NCI-H446 treated with DMSO at 0.1 percent for 48 hours (cell line): Measurements from ENCODE around the gene AGAP1.

ENCODE experiments used
- DNase-seq: peaks from one replicate; lab custom pipeline; 2025; lab: John Stamatoyannopoulos, UW

AGAP1 gene

GRCh38 chr2:235811446-235812184 is 317.8 kb downstream of the AGAP1 start:
- no peak for DNase-seq

GRCh38 chr2:235812185-235812665 is 318.4 kb downstream of the AGAP1 start:
- DNase-seq, result no peak

GRCh38 chr2:235813398-235813797 is 319.6 kb downstream of the AGAP1 start:
- DNase-seq, result no peak

GRCh38 chr2:235820571-235820970 is 326.7 kb downstream of the AGAP1 start:
- no peak for DNase-seq

- DNase-seq, result no peak
These were observed 330.5 kb downstream of the AGAP1 start for GRCh38 chr2:235824331-235824730.

- no peak for DNase-seq
These were observed 332.1 kb downstream of the AGAP1 start for GRCh38 chr2:235825946-235826345.

GRCh38 chr2:235826826-235827225 is 333.0 kb downstream of the AGAP1 start:
- DNase-seq, result no peak

- DNase-seq, result no peak
These were observed 333.7 kb downstream of the AGAP1 start for GRCh38 chr2:235827585-235827992.

- no peak for DNase-seq
These were observed 335.9 kb downstream of the AGAP1 start for GRCh38 chr2:235829726-235830125.

GRCh38 chr2:235831755-235832154 is 337.9 kb downstream of the AGAP1 start:
- no peak for DNase-seq

GRCh38 chr2:235832941-235833340 is 339.1 kb downstream of the AGAP1 start:
- DNase-seq, result no peak

GRCh38 chr2:235833971-235834620 is 340.3 kb downstream of the AGAP1 start:
- DNase-seq, result no peak

- DNase-seq, result no peak
These were observed 340.9 kb downstream of the AGAP1 start for GRCh38 chr2:235834781-235835180.

- DNase-seq, result no peak
These were observed 342.0 kb downstream of the AGAP1 start for GRCh38 chr2:235835810-235836209.

GRCh38 chr2:235836491-235836911 is 342.7 kb downstream of the AGAP1 start:
- DNase-seq, result no peak

- no peak for DNase-seq
These were observed 345.4 kb downstream of the AGAP1 start for GRCh38 chr2:235839226-235839625.

GRCh38 chr2:235839974-235840373 is 346.1 kb downstream of the AGAP1 start:
- DNase-seq, result no peak

- DNase-seq, result no peak
These were observed 348.0 kb downstream of the AGAP1 start for GRCh38 chr2:235841863-235842262.

GRCh38 chr2:235842941-235843340 is 349.1 kb downstream of the AGAP1 start:
- DNase-seq, result no peak

- no peak for DNase-seq
These were observed 349.9 kb downstream of the AGAP1 start for GRCh38 chr2:235843591-235844395.

- DNase-seq, result no peak
These were observed 350.7 kb downstream of the AGAP1 start for GRCh38 chr2:235844561-235844960.

GRCh38 chr2:235845245-235845644 is 351.4 kb downstream of the AGAP1 start:
- no peak for DNase-seq

- no peak for DNase-seq
These were observed 353.7 kb downstream of the AGAP1 start for GRCh38 chr2:235847576-235847975.
